H1 (cell line): ENCODE data around the gene PELO. TPM values are rescaled to one million over a fixed set of nuclear protein-coding genes. Genes with fewer than 3 reads are reported as not detected.

Experiments
- CTCF ChIA-PET: fragments of 300-600 bp; sonication (Branson Sonifier 250); formaldehyde crosslinking; loops from one replicate; lab custom pipeline; 2021; ENCODE audit not compliant: partially characterized antibody; lab: Charles Lee
- POLR2A ChIA-PET: fragments of 300-600 bp; sonication (Branson Sonifier 250); formaldehyde crosslinking; loops from one replicate; lab custom pipeline; 2021; ENCODE audit warnings: inconsistent platforms; ENCODE audit not compliant: partially characterized antibody; lab: Charles Lee
- DNase-seq, 2 experiments: peaks; one replicate each; pipeline versions ENCODE4 v3.0.0 to v3.0.0-alpha.2; 2010 to 2022; ENCODE audit warnings: low spot score in 2 of 2, low read depth in 1 of 2, mixed read lengths in 1 of 2
- FAIRE-seq: peaks from 2 replicates; lab custom pipeline; 2011; peaks lifted over from hg19 to GRCh38; lab: Jason Lieb, UNC
- H2AFZ ChIP-seq: 2 replicates; pipeline ENCODE4 v1.8.1; 2012; ENCODE audit warnings: low read length, inconsistent platforms
- H2AK5ac ChIP-seq: 2 replicates; pipeline ENCODE4 v1.6.1; 2013; ENCODE audit warnings: low read depth, low read length
- H2BK120ac ChIP-seq: replicated peaks from 2 replicates; pipeline ENCODE3; 2013; ENCODE audit warnings: low read depth, low read length, inconsistent platforms
- H2BK12ac ChIP-seq: 2 replicates; pipeline ENCODE4 v1.6.1; 2013; ENCODE audit warnings: low read depth, low read length
- H2BK15ac ChIP-seq: 2 replicates; pipeline ENCODE4 v1.6.1; 2013; ENCODE audit warnings: low read length
- H2BK20ac ChIP-seq: 2 replicates; pipeline ENCODE4 v1.6.1; 2013; ENCODE audit warnings: low read length
- H2BK5ac ChIP-seq: 2 replicates; pipeline ENCODE4 v1.6.1; 2013; ENCODE audit warnings: low read depth, low read length
- H3K14ac ChIP-seq: 2 replicates; pipeline ENCODE4 v1.6.1; 2013; ENCODE audit warnings: inconsistent platforms; ENCODE audit not compliant: insufficient read length
- H3K18ac ChIP-seq: 2 replicates; pipeline ENCODE4 v1.6.1; 2013; ENCODE audit warnings: low read length; ENCODE audit errors: extremely low read depth
- H3K23ac ChIP-seq: 2 replicates; pipeline ENCODE4 v1.6.1; 2013; ENCODE audit warnings: inconsistent platforms; ENCODE audit not compliant: insufficient read length
- H3K23me2 ChIP-seq: 2 replicates; pipeline ENCODE4 v1.6.1; 2013; ENCODE audit warnings: low read depth, low read length
- H3K27ac ChIP-seq: 2 replicates; pipeline ENCODE4 v1.6.1; 2011; ENCODE audit warnings: low read depth, low read length, inconsistent platforms
- H3K27me3 ChIP-seq, 4 experiments: replicated peaks in 1 of 4; 1 replicate in 1 of 4; 2 replicates in 3 of 4; pipeline versions ENCODE4 v1.6.1 to v1.8.1; 2011 to 2013; ENCODE audit warnings: low read length in 3 of 4, mild to moderate bottlenecking in 3 of 4, inconsistent platforms in 2 of 4, mixed read lengths in 2 of 4, moderate library complexity in 1 of 4; ENCODE audit not compliant: control insufficient read depth in 3 of 4, insufficient read depth in 3 of 4; ENCODE audit errors: extremely low read depth in 1 of 4
- H3K36me3 ChIP-seq, 4 experiments: 2 replicates each; pipeline versions ENCODE4 v1.6.1 to v1.8.1; 2011 to 2013; ENCODE audit warnings: mild to moderate bottlenecking in 4 of 4, low read length in 3 of 4, moderate library complexity in 2 of 4, control low read depth in 1 of 4, inconsistent platforms in 1 of 4; ENCODE audit not compliant: insufficient read depth in 4 of 4, control insufficient read depth in 2 of 4
- H3K4ac ChIP-seq: replicated peaks from 2 replicates; pipeline ENCODE3; 2013; ENCODE audit warnings: low read length, low read depth, mixed read lengths, inconsistent platforms; ENCODE audit not compliant: insufficient read length
- H3K4me1 ChIP-seq, 4 experiments: replicated peaks in 1 of 4; 1 replicate in 1 of 4; 2 replicates in 3 of 4; pipeline versions ENCODE4 v1.6.1 to v1.8.1; 2011 to 2013; ENCODE audit warnings: low read length in 3 of 4, inconsistent platforms in 2 of 4, mixed read lengths in 1 of 4; ENCODE audit not compliant: insufficient read depth in 4 of 4, control insufficient read depth in 3 of 4
- H3K4me2 ChIP-seq, 2 experiments: 2 replicates each; pipeline versions ENCODE4 v1.6.1 to v1.8.1; 2011 to 2013; ENCODE audit warnings: low read depth in 2 of 2, low read length in 2 of 2, control low read depth in 1 of 2, inconsistent platforms in 1 of 2, mild to moderate bottlenecking in 1 of 2; ENCODE audit not compliant: insufficient read depth in 1 of 2
- H3K4me3 ChIP-seq, 4 experiments: fragments of 200-600, 300-600 bp in 1 of 4; sonication (generic), shearing (Covaris generic), sonication (Bioruptor Twin) in 1 of 4; 2 replicates each; pipeline versions ENCODE4 v1.5.1 to v1.8.1; 2011 to 2016; ENCODE audit warnings: low read length in 4 of 4, low read depth in 3 of 4, control low read depth in 2 of 4, inconsistent platforms in 2 of 4, mild to moderate bottlenecking in 2 of 4, mixed read lengths in 1 of 4, moderate library complexity in 1 of 4; ENCODE audit not compliant: insufficient read depth in 2 of 4; ENCODE audit errors: extremely low read depth in 1 of 4
- H3K56ac ChIP-seq: replicated peaks from 2 replicates; pipeline ENCODE3; 2013; ENCODE audit warnings: low read depth, mild to moderate bottlenecking, mixed read lengths, low read length, inconsistent platforms; ENCODE audit not compliant: insufficient read length
- H3K79me1 ChIP-seq: 2 replicates; pipeline ENCODE4 v1.6.1; 2013; ENCODE audit warnings: low read depth, low read length, control low read depth
- H3K79me2 ChIP-seq, 2 experiments: 2 replicates each; pipeline versions ENCODE4 v1.6.1 to v1.8.1; 2012 to 2013; ENCODE audit warnings: low read length in 2 of 2, mild to moderate bottlenecking in 2 of 2, inconsistent platforms in 1 of 2; ENCODE audit not compliant: insufficient read depth in 2 of 2, control insufficient read depth in 1 of 2
- H3K9ac ChIP-seq, 4 experiments: replicated peaks in 1 of 4; 1 replicate in 1 of 4; 2 replicates in 3 of 4; pipeline versions ENCODE4 v1.6.1 to v1.8.1; 2011 to 2013; ENCODE audit warnings: low read depth in 3 of 4, low read length in 3 of 4, control low read depth in 2 of 4, mild to moderate bottlenecking in 2 of 4, moderate library complexity in 2 of 4, inconsistent platforms in 1 of 4; ENCODE audit errors: extremely low read depth in 1 of 4
- H3K9me3 ChIP-seq, 2 experiments: 2 replicates each; pipeline versions ENCODE4 v1.6.1 to v1.8.1; 2012 to 2013; ENCODE audit warnings: mild to moderate bottlenecking in 2 of 2, moderate library complexity in 2 of 2, control low read depth in 1 of 2, inconsistent platforms in 1 of 2, low read depth in 1 of 2, low read length in 1 of 2, mixed read lengths in 1 of 2; ENCODE audit not compliant: insufficient read depth in 2 of 2
- H4K20me1 ChIP-seq, 2 experiments: replicated peaks in 1 of 2; 2 replicates each; pipeline versions ENCODE3 to v1.8.1; 2011 to 2013; ENCODE audit warnings: inconsistent platforms in 2 of 2, low read length in 2 of 2, mild to moderate bottlenecking in 1 of 2; ENCODE audit not compliant: insufficient read depth in 2 of 2, control insufficient read depth in 1 of 2
- H4K5ac ChIP-seq: 2 replicates; pipeline ENCODE4 v1.6.1; 2013; ENCODE audit warnings: low read length, low read depth, mixed read lengths, inconsistent platforms; ENCODE audit not compliant: insufficient read length
- H4K8ac ChIP-seq: 2 replicates; pipeline ENCODE4 v1.8.0; 2013; ENCODE audit warnings: mild to moderate bottlenecking, moderate library complexity, low read length, inconsistent platforms; ENCODE audit not compliant: insufficient read depth; ENCODE audit errors: extremely low read depth
- H4K91ac ChIP-seq: replicated peaks from 2 replicates; pipeline ENCODE3; 2013; ENCODE audit warnings: low read length, mixed read lengths, inconsistent platforms; ENCODE audit not compliant: insufficient read length
- CTCF ChIP-seq, 3 experiments: IDR thresholded peaks; 1 replicate in 2 of 3; 2 replicates in 1 of 3; pipeline versions ENCODE4 v1.5.1 to v1.6.1; 2011; ENCODE audit warnings: low read length in 3 of 3, mild to moderate bottlenecking in 3 of 3, inconsistent platforms in 2 of 3, low read depth in 1 of 3, moderate library complexity in 1 of 3; ENCODE audit not compliant: insufficient read depth in 1 of 3; ENCODE audit errors: control extremely low read depth in 1 of 3
- E2F6 ChIP-seq: IDR thresholded peaks from 2 replicates; pipeline ENCODE4 v1.6.1; 2012; ENCODE audit warnings: inconsistent platforms
- GTF2F1 ChIP-seq: IDR thresholded peaks from 2 replicates; pipeline ENCODE4 v1.6.1; 2012; ENCODE audit warnings: low read depth, low read length, improper control_type of control experiment, borderline replicate concordance
- JUN ChIP-seq: IDR thresholded peaks from 2 replicates; pipeline ENCODE4 v1.6.1; 2011; ENCODE audit warnings: low read depth, mild to moderate bottlenecking, improper control_type of control experiment, low read length
- POU5F1 ChIP-seq: IDR thresholded peaks from 2 replicates; pipeline ENCODE4 v1.6.1; 2011; ENCODE audit warnings: low read depth, mild to moderate bottlenecking, low read length, moderate library complexity
- RXRA ChIP-seq: IDR thresholded peaks from 2 replicates; pipeline ENCODE4 v1.6.1; 2011; ENCODE audit warnings: low read depth, mild to moderate bottlenecking, low read length, moderate library complexity; ENCODE audit not compliant: insufficient read depth
- SAP30 ChIP-seq: fragments of 300-600 bp; sonication (generic); IDR thresholded peaks from 2 replicates; pipeline ENCODE4 v1.7.1; 2012; ENCODE audit warnings: low read length, moderate library complexity, mild to moderate bottlenecking, inconsistent platforms; ENCODE audit not compliant: insufficient read depth, insufficient replicate concordance
- TAF1 ChIP-seq: IDR thresholded peaks from 2 replicates; pipeline ENCODE4 v1.6.1; 2011; ENCODE audit warnings: mild to moderate bottlenecking, low read depth, low read length
- TBP ChIP-seq: IDR thresholded peaks from 2 replicates; pipeline ENCODE4 v1.6.1; 2011; ENCODE audit warnings: low read depth, low read length, improper control_type of control experiment
- TEAD4 ChIP-seq: IDR thresholded peaks from 2 replicates; pipeline ENCODE4 v1.6.1; 2012; ENCODE audit warnings: low read depth, low read length, inconsistent platforms, mixed read lengths
- WGBS, 2 experiments: shearing (Covaris generic) in 1 of 2; methylation state at CpG; one replicate each; pipeline versions ENCODE4 v1.1.6 to v1.1.7; 2013 to 2015; ENCODE audit warnings: low lambda C conversion rate in 2 of 2, mixed read lengths in 2 of 2, inconsistent platforms in 1 of 2, low coverage in 1 of 2, missing lambda C conversion rate in 1 of 2; ENCODE audit not compliant: insufficient replicate concordance in 2 of 2, insufficient coverage in 1 of 2, insufficient read length in 1 of 2; ENCODE audit errors: extremely low coverage in 1 of 2, missing lambda C conversion rate in 1 of 2; 5-methylcytosine and 5-hydroxymethylcytosine counted together
- polyA plus RNA-seq, 7 experiments: library from polyadenylated mRNA; depleted of rRNA in 3 of 7; stranded (reverse) in 5 of 7; unstranded in 2 of 7; fragments of >200 nt in 5 of 7; fragments of 200-250 nt in 2 of 7; gene quantifications; 1 replicate in 5 of 7; 2 replicates in 1 of 7; 4 replicates in 1 of 7; pipeline versions ENCODE4 v1.2.1 to v1.2.3, GENCODE V29; 2011 to 2013; ENCODE audit warnings: missing spikeins in 2 of 7, mixed read lengths in 2 of 7
- total RNA-seq: library from RNA; stranded (reverse); fragmentation: NEBNext Ultra II Directional; extraction: Animal tissue kit (Norgen Biotek cat#: 25700); gene quantifications from 2 replicates; pipeline ENCODE4 v1.2.1, GENCODE V29; 2021

Gene PELO
- total and polyA plus RNA-seq, 2 of the 8 experiments (the other 6 are each of a cell fraction or from before 2014, with no cell fraction given): 10.8 to 18.5 TPM

- Histone ChIP-seq H2AFZ (no peak overlapping the region), H3K23me2 (no peaks in the 10 kb centered on the region), H2BK12ac (no peak overlapping the region), H3K27ac (no peak overlapping the region), H2BK120ac (no peak overlapping the region), H2AK5ac (no peak overlapping the region), H4K91ac (no peak overlapping the region), H3K9me3 (no peaks in the 10 kb centered on the region), H3K36me3 (no peaks in the 10 kb centered on the region), H3K4me3 (no peak overlapping the region), H3K18ac (no peak overlapping the region), H3K14ac (no peak overlapping the region), H3K4me1 (peaks cover 0 to 2% (median 0%) of the 10 kb centered on the region in 4 experiments; a peak in 1 of 7 replicates), H3K23ac (no peak overlapping the region), H3K79me1 (no peaks in the 10 kb centered on the region), H3K27me3 (no peaks in the 10 kb centered on the region), H3K4ac (no peak overlapping the region), H3K9ac (no peak overlapping the region), H3K4me2 (no peak overlapping the region), H2BK5ac (no peak overlapping the region), H4K5ac (no peak overlapping the region), H3K79me2 (no peaks in the 10 kb centered on the region), H4K8ac (no peak overlapping the region), H2BK20ac (no peak overlapping the region), H3K56ac (no peak overlapping the region), H2BK15ac (no peak overlapping the region), H4K20me1 (no peaks in the 10 kb centered on the region)
- FAIRE-seq: no peak
- CTCF ChIA-PET: no interaction called here
- no peak for TF ChIP-seq TEAD4
- TF ChIP-seq RXRA: no peak
- TF ChIP-seq GTF2F1: no peak
- no peak for TF ChIP-seq TAF1
- TF ChIP-seq JUN: no peak
- no peak for TF ChIP-seq E2F6
- TF ChIP-seq CTCF (IDR thresholded peaks at IDR 0.05; ENCODE audit: control extremely low read depth in 1 of 3, insufficient read depth in 1 of 3, low read depth in 1 of 3, low read length in 3 of 3): no peak
- TF ChIP-seq SAP30: no peak
- no peak for TF ChIP-seq TBP
- no peak for TF ChIP-seq POU5F1
- POLR2A ChIA-PET: no interaction called here
- DNase-seq: no peak
- WGBS, 2 experiments: 91% methylated on average over 4 of the region's 4 CpGs; no CpG with 5 or more reads in 1 of the 2 experiments
Observed at GRCh38 chr5:52814352-52815148, 26.8 kb downstream of the PELO start.
